Thyroid gland (tissue), 4 donors: ENCODE measurements around the gene GPR35. TPM values are rescaled to one million over a fixed set of nuclear protein-coding genes. Genes with fewer than 3 reads are reported as not detected.

Experiments
- DNase-seq, 2 donors: peaks; one replicate each; pipeline ENCODE4 v3.0.0-alpha.2; 2019
- H3K27ac ChIP-seq, 3 donors: fragments of 200-600 bp; sonication (generic); 1 replicate in 2 of 3; 2 replicates in 1 of 3; pipeline ENCODE4 v1.5.1; 2016 to 2019; ENCODE audit warnings: mild to moderate bottlenecking in 1 of 3, moderate library complexity in 1 of 3
- H3K27me3 ChIP-seq: fragments of 200-600 bp; sonication (generic); one replicate; pipeline ENCODE4 v1.5.1; 2019
- H3K36me3 ChIP-seq, 2 donors: fragments of 200-600 bp; sonication (generic); one replicate each; pipeline ENCODE4 v1.5.1; 2016 to 2019
- H3K4me1 ChIP-seq, 2 donors: fragments of 200-600 bp; sonication (generic); one replicate each; pipeline ENCODE4 v1.5.1; 2017 to 2019
- H3K4me3 ChIP-seq, 3 donors: fragments of 200-600 bp; sonication (generic); replicated peaks in 1 of 3; 1 replicate in 2 of 3; 2 replicates in 1 of 3; pipeline ENCODE4 v1.5.1; 2016; ENCODE audit warnings: mild to moderate bottlenecking in 1 of 3
- H3K9me3 ChIP-seq: fragments of 200-600 bp; sonication (generic); one replicate; pipeline ENCODE4 v1.5.1; 2017
- CTCF ChIP-seq, 6 experiments: fragments of 200-600 bp in 3 of 6; fragments of 450-650 bp in 3 of 6; sonication (generic) in 3 of 6; IDR thresholded peaks; one replicate each; pipeline ENCODE4 v1.5.1; 2016 to 2019; ENCODE audit warnings: antibody characterized with exemption in 6 of 6, mild to moderate bottlenecking in 2 of 6, inconsistent platforms in 1 of 6, moderate library complexity in 1 of 6
- POLR2A ChIP-seq, 2 donors: fragments of 450-650 bp; IDR thresholded peaks; one replicate each; pipeline ENCODE4 v1.6.1; 2017; ENCODE audit warnings: antibody characterized with exemption in 2 of 2, mild to moderate bottlenecking in 2 of 2, moderate library complexity in 1 of 2
- WGBS, 2 donors: methylation state at CpG; one replicate each; pipeline ENCODE4 v1.1.5; 2017; 5-methylcytosine and 5-hydroxymethylcytosine counted together
- intact Hi-C: fragments of 100-400 bp; cut with DNase I; formaldehyde crosslinking; loops from one replicate; pipeline ENCODE4 v1.15.1; 2023
- total RNA-seq, 4 donors: library from RNA; depleted of rRNA; stranded (reverse); fragments of >200 nt; gene quantifications; one replicate each; pipeline ENCODE4 v1.2.3, GENCODE V29; 2016

Gene GPR35
- total RNA-seq, 4 donors from 2014 or later = 0.29 to 1.7 (median 1.0) TPM

- TF ChIP-seq CTCF (IDR thresholded peaks at IDR 0.05) (no peak), POLR2A (IDR thresholded peaks at IDR 0.05) (no peak)
- 70 to 73% methylated on average over 18 of the region's 18 CpGs for WGBS, 2 donors
- DNase-seq = no peak
- no peaks in the 10 kb centered on the region for H3K4me1 ChIP-seq
- no peak overlapping the region for H3K27ac ChIP-seq
- H3K4me3 ChIP-seq = no peak overlapping the region
- no peaks in the 10 kb centered on the region for H3K27me3 ChIP-seq
- no peaks in the 10 kb centered on the region for H3K9me3 ChIP-seq
- intact Hi-C loops = no loop called here
- no peaks in the 10 kb centered on the region for H3K36me3 ChIP-seq
These were observed 13.4 kb downstream of the GPR35 start for GRCh38 chr2:240638512-240639160.

DNA sequence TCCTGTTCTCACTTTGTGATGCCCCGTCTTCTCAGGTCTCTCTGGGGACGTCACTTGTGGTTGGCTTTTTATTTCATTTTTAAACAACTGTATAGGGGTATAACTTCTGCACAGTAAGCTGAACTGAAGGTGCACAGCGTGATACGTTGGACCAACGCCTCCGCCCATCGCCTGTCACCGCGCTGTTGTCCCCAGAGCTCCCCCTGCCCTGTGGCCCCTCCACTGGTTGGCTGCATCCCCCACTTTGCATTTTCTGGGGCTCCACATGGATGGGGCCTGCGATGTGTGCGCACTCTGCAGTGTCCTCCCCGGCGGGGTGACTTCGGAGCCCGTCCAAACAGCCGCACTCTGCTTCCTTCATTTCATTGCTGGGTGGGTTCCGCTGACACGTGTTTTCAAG, 14.3 kb downstream of the GPR35 start:
- Histone ChIP-seq H3K4me1 (no peaks in the 10 kb centered on the region), H3K4me3 (no peak overlapping the region), H3K27me3 (no peaks in the 10 kb centered on the region), H3K27ac (no peak overlapping the region), H3K36me3 (no peaks in the 10 kb centered on the region), H3K9me3 (no peaks in the 10 kb centered on the region)
- intact Hi-C loops = no loop called here
- TF ChIP-seq POLR2A (IDR thresholded peaks at IDR 0.05) (no peak), CTCF (IDR thresholded peaks at IDR 0.05) (no peak)
- 88% methylated on average over 18 of the region's 18 CpGs for WGBS, 2 donors
- no peak for DNase-seq

DNA sequence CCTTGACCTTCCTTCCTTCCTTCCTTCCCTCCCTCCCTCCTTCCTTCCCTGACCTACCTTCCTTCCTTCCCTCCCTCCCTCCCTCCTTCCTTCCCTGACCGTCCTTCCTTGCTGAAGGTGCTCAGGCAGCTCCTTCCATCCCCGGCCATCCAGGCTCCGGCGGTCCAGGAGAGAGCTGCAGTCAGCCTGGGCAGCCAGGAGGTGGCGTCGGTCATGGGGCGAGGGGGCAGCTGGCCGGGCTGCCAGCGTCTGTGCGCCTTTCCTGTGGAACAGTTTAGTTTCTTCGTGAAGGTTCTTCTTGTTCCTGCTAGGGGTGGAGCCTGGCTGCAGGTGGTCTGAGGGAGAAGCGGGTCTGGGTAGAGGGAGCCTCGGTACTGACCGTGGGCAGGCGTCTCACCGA, 15.7 kb downstream of the GPR35 start:
- no peak for TF ChIP-seq POLR2A (IDR thresholded peaks at IDR 0.05)
- peak in 3 of 6 experiments; percentile 13 to 32 (median 19) for TF ChIP-seq CTCF (IDR thresholded peaks at IDR 0.05)
- H3K36me3 ChIP-seq = no peaks in the 10 kb centered on the region
- no peak overlapping the region for H3K4me3 ChIP-seq
- H3K4me1 ChIP-seq = no peaks in the 10 kb centered on the region
- DNase-seq = peak; percentile 22 to 29
- WGBS, 2 donors = 15 to 20% methylated on average over 1 to 14 of the region's 16 CpGs
- no peaks in the 10 kb centered on the region for H3K9me3 ChIP-seq
- no peak overlapping the region for H3K27ac ChIP-seq
- intact Hi-C loops = no loop called here
- H3K27me3 ChIP-seq = no peaks in the 10 kb centered on the region

DNA sequence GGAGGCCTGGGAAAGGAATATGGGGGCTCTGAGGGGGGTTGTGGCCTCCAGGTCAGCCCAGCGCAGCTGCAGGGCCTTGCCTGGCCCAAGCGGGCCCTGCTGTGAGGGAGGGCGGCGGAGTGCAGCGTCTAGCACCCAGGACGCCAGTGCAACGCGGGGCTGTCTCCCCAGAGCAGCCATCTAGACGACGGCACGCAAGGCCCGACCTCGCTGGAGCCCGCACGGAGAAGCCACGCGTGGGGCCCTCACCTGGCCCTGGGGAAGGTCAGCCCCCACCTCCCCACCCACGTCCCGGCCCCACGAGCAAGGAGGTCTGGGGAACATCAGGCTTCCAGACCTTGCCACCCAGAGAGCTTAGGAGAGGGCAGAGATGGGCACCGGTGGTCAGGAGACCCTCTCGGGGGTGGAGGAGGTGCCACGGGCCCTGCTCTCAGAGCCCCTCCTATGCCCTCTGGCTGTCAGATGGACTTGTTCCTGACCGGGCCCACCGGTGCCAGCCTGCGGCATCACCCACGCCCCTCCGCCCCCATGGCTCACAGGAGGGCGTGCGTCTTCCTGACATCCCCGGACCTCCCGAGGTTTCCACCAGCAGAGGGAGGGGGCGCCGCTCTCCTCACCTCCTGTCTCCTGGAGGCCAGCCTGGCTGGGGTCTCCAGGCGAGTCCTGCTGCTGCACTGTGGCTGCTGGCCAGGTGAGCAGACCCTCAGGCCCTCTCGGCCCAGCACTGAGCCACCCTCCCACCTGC, 17.0 kb downstream of the GPR35 start:
- WGBS, 2 donors = 80 to 81% methylated on average over 8 to 17 of the region's 36 CpGs
- TF ChIP-seq POLR2A (IDR thresholded peaks at IDR 0.05) (no peak), CTCF (IDR thresholded peaks at IDR 0.05) (no peak)
- Histone ChIP-seq H3K9me3 (no peaks in the 10 kb centered on the region), H3K27me3 (no peaks in the 10 kb centered on the region), H3K4me1 (no peaks in the 10 kb centered on the region), H3K36me3 (no peaks in the 10 kb centered on the region), H3K27ac (no peak overlapping the region), H3K4me3 (no peak overlapping the region)
- intact Hi-C loops = no loop called here
- DNase-seq = no peak

DNA sequence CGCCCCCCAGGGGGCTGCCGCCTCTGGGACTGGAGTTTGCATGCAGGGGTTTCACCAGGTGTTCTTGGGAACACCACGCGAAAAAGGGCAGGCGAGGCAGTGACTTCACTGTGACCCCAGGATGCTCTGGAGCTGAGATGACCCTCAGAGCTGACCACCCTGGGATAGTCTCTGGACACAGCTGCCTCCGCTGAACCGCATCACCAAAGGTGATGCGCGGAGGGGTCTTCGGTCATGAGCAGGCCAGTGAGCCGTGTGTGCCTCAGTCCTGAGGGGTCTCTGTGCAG, 17.5 kb downstream of the GPR35 start:
- H3K36me3 ChIP-seq = no peaks in the 10 kb centered on the region
- DNase-seq = no peak
- WGBS, 2 donors = 100% methylated on average over 2 to 3 of the region's 11 CpGs
- TF ChIP-seq CTCF (IDR thresholded peaks at IDR 0.05) (no peak), POLR2A (IDR thresholded peaks at IDR 0.05) (no peak)
- H3K4me1 ChIP-seq = no peaks in the 10 kb centered on the region
- H3K27me3 ChIP-seq = no peaks in the 10 kb centered on the region
- no peak overlapping the region for H3K27ac ChIP-seq
- H3K9me3 ChIP-seq = no peaks in the 10 kb centered on the region
- H3K4me3 ChIP-seq = no peak overlapping the region
- intact Hi-C loops = no loop called here
